Lower lobe of right lung (tissue), 2 donors: ENCODE measurements around the gene FFAR4. TPM values are rescaled to one million over a fixed set of nuclear protein-coding genes. Genes with fewer than 3 reads are reported as not detected.

ENCODE experiments used
- ATAC-seq, 2 donors: fragments of 200-7000 bp; cut with Tn5 transposase; one replicate each; pipeline ENCODE4 v1.9.1; 2020 to 2022; ENCODE audit warnings: mild to moderate bottlenecking in 2 of 2, moderate library complexity in 2 of 2
- DNase-seq: peaks from one replicate; pipeline ENCODE4 v3.0.0-alpha.2; 2020
- H3K27ac ChIP-seq: fragments of 200-600 bp; one replicate; pipeline ENCODE4 v1.8.0; 2022
- H3K27me3 ChIP-seq: fragments of 200-600 bp; one replicate; pipeline ENCODE4 v1.8.0; 2022; ENCODE audit warnings: low read depth
- H3K36me3 ChIP-seq: fragments of 200-600 bp; one replicate; pipeline ENCODE4 v1.8.0; 2022; ENCODE audit warnings: mild to moderate bottlenecking
- H3K4me1 ChIP-seq: fragments of 200-600 bp; one replicate; pipeline ENCODE4 v1.8.0; 2022
- H3K4me3 ChIP-seq: fragments of 200-600 bp; one replicate; pipeline ENCODE4 v1.8.0; 2022; ENCODE audit warnings: mild to moderate bottlenecking
- H3K9me3 ChIP-seq: fragments of 200-600 bp; one replicate; pipeline ENCODE4 v1.8.0; 2022
- CTCF ChIP-seq: fragments of 200-600 bp; IDR thresholded peaks from one replicate; pipeline ENCODE4 v1.8.0; 2022; ENCODE audit warnings: antibody characterized with exemption, mild to moderate bottlenecking
- intact Hi-C: fragments of 100-400 bp; cut with DNase I; formaldehyde crosslinking; loops from one replicate; pipeline ENCODE4 v1.11.0; 2022
- total RNA-seq: library from RNA; stranded (reverse); fragmentation: NEBNext Ultra II Directional; extraction: Animal tissue kit (Norgen Biotek cat#: 25700); gene quantifications from one replicate; pipeline ENCODE4 v1.2.1, GENCODE V29; 2021
- donor health status: DM: no; HTN: yes; CAD: no; lungs with severe emphysema.

The FFAR4 gene
- total RNA-seq, 1 donor from 2014 or later: 13.7 TPM

- Histone ChIP-seq H3K4me1 (no peaks in the 10 kb centered on the region), H3K36me3 (no peaks in the 10 kb centered on the region), H3K27me3 (no peaks in the 10 kb centered on the region), H3K9me3 (no peaks in the 10 kb centered on the region), H3K27ac (no peak overlapping the region), H3K4me3 (no peak overlapping the region)
- intact Hi-C loops: no loop called here
- DNase-seq (no peak), ATAC-seq (no peak)
- no peak for TF ChIP-seq CTCF
Observed at GRCh38 chr10:93579985-93580711, 13.7 kb downstream of the FFAR4 start.

DNA sequence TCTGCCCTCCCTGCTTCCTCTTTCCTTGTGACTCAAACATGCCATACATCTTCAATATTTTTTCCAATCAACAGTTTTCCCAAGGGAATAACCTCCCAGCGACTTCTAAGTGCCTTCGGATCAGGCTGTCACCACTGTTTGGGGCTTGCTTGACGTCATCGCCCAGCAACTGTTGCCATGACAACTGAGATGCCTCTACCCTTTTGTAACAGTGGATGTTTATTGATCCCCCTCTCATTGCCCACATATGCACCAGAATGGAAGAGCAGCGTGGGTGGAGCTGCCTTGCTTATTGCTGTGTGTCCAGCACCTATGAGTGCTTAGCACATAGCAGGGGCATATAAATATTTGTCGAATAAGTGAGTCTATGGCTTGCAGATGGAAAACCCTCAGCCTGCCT is 14.4 kb downstream of the FFAR4 start:
- no peak for TF ChIP-seq CTCF
- no peak for DNase-seq

GRCh38 chr10:93584445-93584844 is 18.0 kb downstream of the FFAR4 start:
- ATAC-seq (no peak), DNase-seq (no peak)
- H3K4me3 ChIP-seq: no peak overlapping the region
- H3K36me3 ChIP-seq: no peaks in the 10 kb centered on the region
- TF ChIP-seq CTCF: no peak
- no peaks in the 10 kb centered on the region for H3K4me1 ChIP-seq
- intact Hi-C loops: no loop called here
- H3K27me3 ChIP-seq: no peaks in the 10 kb centered on the region
- no peak overlapping the region for H3K27ac ChIP-seq
- H3K9me3 ChIP-seq: no peaks in the 10 kb centered on the region

More for the DNA sequence above, 14.4 kb downstream of the FFAR4 start:
- Histone ChIP-seq H3K4me1 (no peaks in the 10 kb centered on the region), H3K9me3 (no peaks in the 10 kb centered on the region), H3K27ac (no peak overlapping the region), H3K36me3 (no peaks in the 10 kb centered on the region), H3K4me3 (no peak overlapping the region), H3K27me3 (no peaks in the 10 kb centered on the region)
- intact Hi-C loops: no loop called here
- ATAC-seq: no peak

- no peaks in the 10 kb centered on the region for H3K36me3 ChIP-seq
- no peak for TF ChIP-seq CTCF
- no peaks in the 10 kb centered on the region for H3K9me3 ChIP-seq
- peaks cover 13% of the 10 kb centered on the region for H3K4me1 ChIP-seq
- no peaks in the 10 kb centered on the region for H3K27me3 ChIP-seq
- intact Hi-C loops: no loop called here
- no peak overlapping the region for H3K27ac ChIP-seq
- DNase-seq: no peak
- ATAC-seq: no peak
- no peak overlapping the region for H3K4me3 ChIP-seq
Observed at GRCh38 chr10:93589648-93590562, 23.4 kb downstream of the FFAR4 start.

DNA sequence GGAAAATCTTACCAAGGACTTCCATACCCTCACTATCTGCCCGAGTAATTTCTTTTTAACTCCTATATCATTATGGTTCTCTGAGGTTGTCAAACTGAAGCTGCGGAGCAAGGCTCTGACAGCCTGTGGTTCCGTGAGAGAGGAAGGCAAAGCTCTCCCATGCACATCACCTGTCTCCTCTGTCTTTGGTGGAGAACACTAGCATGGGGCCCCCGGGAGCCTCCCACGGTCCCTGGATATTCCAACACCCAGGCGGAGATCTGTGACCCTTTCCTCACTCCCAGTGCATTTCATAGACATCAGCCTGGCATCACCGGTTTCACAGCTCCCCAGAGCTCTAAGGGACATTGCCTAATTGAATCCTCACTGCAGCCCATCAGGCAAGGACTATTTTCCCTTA is 24.2 kb downstream of the FFAR4 start:
- TF ChIP-seq CTCF: no peak
- Histone ChIP-seq H3K9me3 (no peaks in the 10 kb centered on the region), H3K27ac (no peak overlapping the region), H3K4me1 (peaks cover 13% of the 10 kb centered on the region), H3K27me3 (no peaks in the 10 kb centered on the region), H3K4me3 (no peak overlapping the region), H3K36me3 (no peaks in the 10 kb centered on the region)
- DNase-seq (no peak), ATAC-seq (no peak)
- intact Hi-C loops: no loop called here
